Ishikawa (cell line): ENCODE results near the gene ANO9.

ENCODE experiments used
- EP300 ChIP-seq: IDR thresholded peaks from 2 replicates; pipeline ENCODE4 v1.6.1; 2012; ENCODE audit warnings: borderline replicate concordance
- MAX ChIP-seq: IDR thresholded peaks from 2 replicates; pipeline ENCODE4 v1.6.1; 2012
- NFIC ChIP-seq: IDR thresholded peaks from 2 replicates; pipeline ENCODE4 v1.6.1; 2012
- TEAD4 ChIP-seq: IDR thresholded peaks from 2 replicates; pipeline ENCODE4 v1.6.1; 2012

GRCh38 chr11:488579-488978 lies 46.8 kb upstream of the ANO9 start:
- TF ChIP-seq MAX (no peak), NFIC (no peak), TEAD4 (no peak), EP300 (no peak)
